ENCODE data around the gene TRIM50. TPM values are rescaled to one million over a fixed set of nuclear protein-coding genes. Genes with fewer than 3 reads are reported as not detected.

Gene TRIM50
- total and polyA plus RNA-seq, 2 of the 13 experiments (the other 11 are each of a cell fraction or from before 2014, with no cell fraction given), result 4.2 to 24.5 TPM

DNA sequence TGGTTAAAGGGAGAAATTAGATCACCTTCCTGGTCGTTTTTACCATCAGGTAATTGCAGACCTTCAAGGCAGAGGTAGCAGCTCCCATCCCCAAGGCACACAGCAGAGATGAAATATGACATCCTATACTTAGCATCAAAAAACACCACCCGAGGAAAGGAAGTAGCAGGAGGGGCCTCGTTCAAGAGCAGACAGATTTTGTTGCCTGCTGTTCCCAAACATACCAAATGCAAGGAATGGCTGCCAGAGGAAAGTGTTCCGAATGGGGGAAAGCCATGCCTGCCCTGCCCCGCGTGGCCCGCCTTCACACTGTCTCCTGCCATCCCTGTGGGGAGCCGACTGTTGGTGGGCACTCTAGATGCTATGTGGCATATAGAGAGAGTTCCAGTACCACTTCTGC, 18.1 kb upstream of the TRIM50 start (continued):
- TF ChIP-seq, protein P1, sequence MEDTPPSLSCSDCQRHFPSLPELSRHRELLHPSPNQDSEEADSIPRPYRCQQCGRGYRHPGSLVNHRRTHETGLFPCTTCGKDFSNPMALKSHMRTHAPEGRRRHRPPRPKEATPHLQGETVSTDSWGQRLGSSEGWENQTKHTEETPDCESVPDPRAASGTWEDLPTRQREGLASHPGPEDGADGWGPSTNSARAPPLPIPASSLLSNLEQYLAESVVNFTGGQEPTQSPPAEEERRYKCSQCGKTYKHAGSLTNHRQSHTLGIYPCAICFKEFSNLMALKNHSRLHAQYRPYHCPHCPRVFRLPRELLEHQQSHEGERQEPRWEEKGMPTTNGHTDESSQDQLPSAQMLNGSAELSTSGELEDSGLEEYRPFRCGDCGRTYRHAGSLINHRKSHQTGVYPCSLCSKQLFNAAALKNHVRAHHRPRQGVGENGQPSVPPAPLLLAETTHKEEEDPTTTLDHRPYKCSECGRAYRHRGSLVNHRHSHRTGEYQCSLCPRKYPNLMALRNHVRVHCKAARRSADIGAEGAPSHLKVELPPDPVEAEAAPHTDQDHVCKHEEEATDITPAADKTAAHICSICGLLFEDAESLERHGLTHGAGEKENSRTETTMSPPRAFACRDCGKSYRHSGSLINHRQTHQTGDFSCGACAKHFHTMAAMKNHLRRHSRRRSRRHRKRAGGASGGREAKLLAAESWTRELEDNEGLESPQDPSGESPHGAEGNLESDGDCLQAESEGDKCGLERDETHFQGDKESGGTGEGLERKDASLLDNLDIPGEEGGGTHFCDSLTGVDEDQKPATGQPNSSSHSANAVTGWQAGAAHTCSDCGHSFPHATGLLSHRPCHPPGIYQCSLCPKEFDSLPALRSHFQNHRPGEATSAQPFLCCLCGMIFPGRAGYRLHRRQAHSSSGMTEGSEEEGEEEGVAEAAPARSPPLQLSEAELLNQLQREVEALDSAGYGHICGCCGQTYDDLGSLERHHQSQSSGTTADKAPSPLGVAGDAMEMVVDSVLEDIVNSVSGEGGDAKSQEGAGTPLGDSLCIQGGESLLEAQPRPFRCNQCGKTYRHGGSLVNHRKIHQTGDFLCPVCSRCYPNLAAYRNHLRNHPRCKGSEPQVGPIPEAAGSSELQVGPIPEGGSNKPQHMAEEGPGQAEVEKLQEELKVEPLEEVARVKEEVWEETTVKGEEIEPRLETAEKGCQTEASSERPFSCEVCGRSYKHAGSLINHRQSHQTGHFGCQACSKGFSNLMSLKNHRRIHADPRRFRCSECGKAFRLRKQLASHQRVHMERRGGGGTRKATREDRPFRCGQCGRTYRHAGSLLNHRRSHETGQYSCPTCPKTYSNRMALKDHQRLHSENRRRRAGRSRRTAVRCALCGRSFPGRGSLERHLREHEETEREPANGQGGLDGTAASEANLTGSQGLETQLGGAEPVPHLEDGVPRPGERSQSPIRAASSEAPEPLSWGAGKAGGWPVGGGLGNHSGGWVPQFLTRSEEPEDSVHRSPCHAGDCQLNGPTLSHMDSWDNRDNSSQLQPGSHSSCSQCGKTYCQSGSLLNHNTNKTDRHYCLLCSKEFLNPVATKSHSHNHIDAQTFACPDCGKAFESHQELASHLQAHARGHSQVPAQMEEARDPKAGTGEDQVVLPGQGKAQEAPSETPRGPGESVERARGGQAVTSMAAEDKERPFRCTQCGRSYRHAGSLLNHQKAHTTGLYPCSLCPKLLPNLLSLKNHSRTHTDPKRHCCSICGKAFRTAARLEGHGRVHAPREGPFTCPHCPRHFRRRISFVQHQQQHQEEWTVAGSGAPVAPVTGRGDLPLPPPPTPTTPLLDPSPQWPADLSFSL (CRISPR knock-in tag; IDR thresholded peaks at IDR 0.05), result no peak
- TF ChIP-seq ZNF256 (CRISPR knock-in tag; conservative IDR thresholded peaks at IDR 0.05) (no peak), ZNF160 (CRISPR knock-in tag; IDR thresholded peaks at IDR 0.05) (no peak), ZBTB7A (CRISPR knock-in tag; IDR thresholded peaks at IDR 0.05) (no peak), ZNF121 (CRISPR knock-in tag; IDR thresholded peaks at IDR 0.05) (no peak), SIN3B (IDR thresholded peaks at IDR 0.05; ENCODE audit: low read length) (no peak), KLF15 (CRISPR knock-in tag; IDR thresholded peaks at IDR 0.05; ENCODE audit: borderline replicate concordance) (no peak), HNRNPH1 (optimal IDR thresholded peaks at IDR 0.05; ENCODE audit: low read depth, low read length) (no peak), ZNF782 (CRISPR knock-in tag; IDR thresholded peaks at IDR 0.05; ENCODE audit: borderline replicate concordance) (no peak), ZNF143 (CRISPR knock-in tag; IDR thresholded peaks at IDR 0.05) (0 out of 2 replicates have a peak, but pooled peaks have one; percentile 12), SRSF1 (optimal IDR thresholded peaks at IDR 0.05; ENCODE audit: low read depth, low read length) (no peak), ZNF414 (CRISPR knock-in tag; IDR thresholded peaks at IDR 0.05) (no peak), PAF1 (CRISPR knock-in tag; IDR thresholded peaks at IDR 0.05) (no peak), ZNF282 (IDR thresholded peaks at IDR 0.05; ENCODE audit: partially characterized antibody) (no peak), ZNF136 (CRISPR knock-in tag; IDR thresholded peaks at IDR 0.05; ENCODE audit: low read depth) (no peak), KAT2B (IDR thresholded peaks at IDR 0.05; ENCODE audit: borderline replicate concordance, low read depth, low read length) (no peak), SIX4 (CRISPR knock-in tag; IDR thresholded peaks at IDR 0.05) (no peak), DNMT1 (CRISPR knock-in tag; IDR thresholded peaks at IDR 0.05) (no peak), ZNF703 (CRISPR knock-in tag; IDR thresholded peaks at IDR 0.05; ENCODE audit: borderline replicate concordance) (no peak), MAX (IDR thresholded peaks at IDR 0.05) (peak; percentile 2; the same call in 1 of the 2 replicates), ZNF484 (CRISPR knock-in tag; IDR thresholded peaks at IDR 0.05; ENCODE audit: borderline replicate concordance, low read depth) (no peak), FIP1L1 (IDR thresholded peaks at IDR 0.05; ENCODE audit: borderline replicate concordance, insufficient read depth, low read depth, low read length) (no peak), ZNF749 (CRISPR knock-in tag; IDR thresholded peaks at IDR 0.05; ENCODE audit: borderline replicate concordance) (no peak)
- TF ChIP-seq, protein P2, sequence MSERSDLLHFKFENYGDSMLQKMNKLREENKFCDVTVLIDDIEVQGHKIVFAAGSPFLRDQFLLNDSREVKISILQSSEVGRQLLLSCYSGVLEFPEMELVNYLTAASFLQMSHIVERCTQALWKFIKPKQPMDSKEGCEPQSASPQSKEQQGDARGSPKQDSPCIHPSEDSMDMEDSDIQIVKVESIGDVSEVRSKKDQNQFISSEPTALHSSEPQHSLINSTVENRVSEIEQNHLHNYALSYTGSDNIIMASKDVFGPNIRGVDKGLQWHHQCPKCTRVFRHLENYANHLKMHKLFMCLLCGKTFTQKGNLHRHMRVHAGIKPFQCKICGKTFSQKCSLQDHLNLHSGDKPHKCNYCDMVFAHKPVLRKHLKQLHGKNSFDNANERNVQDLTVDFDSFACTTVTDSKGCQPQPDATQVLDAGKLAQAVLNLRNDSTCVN (CRISPR knock-in tag; IDR thresholded peaks at IDR 0.05; ENCODE audit: borderline replicate concordance), result 0 out of 2 replicates have a peak, but pooled peaks have one; percentile 23
